Uterus (tissue), 2 donors: ENCODE measurements around the gene FREM1.

Experiments used
- POLR2A ChIP-seq, 2 donors: fragments of 450-650 bp; IDR thresholded peaks; one replicate each; pipeline ENCODE4 v1.6.1; 2016; ENCODE audit warnings: antibody characterized with exemption in 2 of 2, mild to moderate bottlenecking in 1 of 2, moderate library complexity in 1 of 2
- TF ChIP-seq, protein P1 (sequence below), 4 experiments: fragments of 200-600 bp in 2 of 4; fragments of 450-650 bp in 2 of 4; sonication (generic) in 2 of 4; IDR thresholded peaks; one replicate each; pipeline ENCODE4 v1.5.1; 2016 to 2019; ENCODE audit warnings: antibody characterized with exemption in 4 of 4, mild to moderate bottlenecking in 2 of 4, moderate library complexity in 1 of 4

DNA sequence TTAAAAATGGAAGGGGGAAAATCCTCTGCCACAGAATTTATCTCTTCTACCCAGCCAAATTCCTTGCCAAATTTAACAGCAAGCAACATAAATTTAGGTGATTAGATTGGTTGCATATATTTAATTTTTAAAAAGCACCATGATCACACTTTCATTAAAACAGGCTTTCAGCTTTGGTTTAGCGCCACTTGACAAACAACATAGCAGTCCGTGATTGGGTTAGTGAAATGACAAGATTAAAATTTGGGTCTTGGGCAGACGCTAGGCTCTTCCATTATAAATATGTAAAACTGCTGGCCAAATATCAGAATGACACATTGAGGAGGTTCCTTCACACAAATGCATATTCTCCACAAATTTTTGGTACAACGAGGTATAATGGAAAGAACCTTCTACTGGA, 129.5 kb downstream of the FREM1 start:
- TF ChIP-seq, protein P1, sequence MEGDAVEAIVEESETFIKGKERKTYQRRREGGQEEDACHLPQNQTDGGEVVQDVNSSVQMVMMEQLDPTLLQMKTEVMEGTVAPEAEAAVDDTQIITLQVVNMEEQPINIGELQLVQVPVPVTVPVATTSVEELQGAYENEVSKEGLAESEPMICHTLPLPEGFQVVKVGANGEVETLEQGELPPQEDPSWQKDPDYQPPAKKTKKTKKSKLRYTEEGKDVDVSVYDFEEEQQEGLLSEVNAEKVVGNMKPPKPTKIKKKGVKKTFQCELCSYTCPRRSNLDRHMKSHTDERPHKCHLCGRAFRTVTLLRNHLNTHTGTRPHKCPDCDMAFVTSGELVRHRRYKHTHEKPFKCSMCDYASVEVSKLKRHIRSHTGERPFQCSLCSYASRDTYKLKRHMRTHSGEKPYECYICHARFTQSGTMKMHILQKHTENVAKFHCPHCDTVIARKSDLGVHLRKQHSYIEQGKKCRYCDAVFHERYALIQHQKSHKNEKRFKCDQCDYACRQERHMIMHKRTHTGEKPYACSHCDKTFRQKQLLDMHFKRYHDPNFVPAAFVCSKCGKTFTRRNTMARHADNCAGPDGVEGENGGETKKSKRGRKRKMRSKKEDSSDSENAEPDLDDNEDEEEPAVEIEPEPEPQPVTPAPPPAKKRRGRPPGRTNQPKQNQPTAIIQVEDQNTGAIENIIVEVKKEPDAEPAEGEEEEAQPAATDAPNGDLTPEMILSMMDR (IDR thresholded peaks at IDR 0.05) = no peak
- no peak for TF ChIP-seq POLR2A (IDR thresholded peaks at IDR 0.05)
